Liver (tissue), 3 donors: ENCODE results near the gene SIRT4.

Source experiments
- CTCF ChIP-seq: fragments of 150-350 bp; IDR thresholded peaks from 2 replicates; pipeline ENCODE4 v1.5.1; 2017; ENCODE audit warnings: improper control_type of control experiment, low read depth, low read length; ENCODE audit not compliant: missing input control
- EGR1 ChIP-seq, 2 donors: IDR thresholded peaks; 2 replicates each; pipeline ENCODE4 v1.6.1; 2016 to 2018; ENCODE audit warnings: antibody characterized with exemption in 2 of 2, low read depth in 2 of 2
- GABPA ChIP-seq, 2 donors: IDR thresholded peaks in 1 of 2; conservative IDR thresholded peaks in 1 of 2; 2 replicates each; pipeline ENCODE4 v1.6.1; 2016; ENCODE audit warnings: antibody characterized with exemption in 2 of 2, mild to moderate bottlenecking in 1 of 2, moderate library complexity in 1 of 2
- JUND ChIP-seq, 2 donors: IDR thresholded peaks; 2 replicates each; pipeline ENCODE4 v1.6.1; 2016; ENCODE audit warnings: antibody characterized with exemption in 2 of 2
- MAX ChIP-seq: IDR thresholded peaks from 2 replicates; pipeline ENCODE4 v1.6.1; 2016; ENCODE audit warnings: antibody characterized with exemption
- RAD21 ChIP-seq, 2 donors: IDR thresholded peaks; 2 replicates each; pipeline ENCODE4 v1.6.1; 2016; ENCODE audit warnings: antibody characterized with exemption in 2 of 2, mild to moderate bottlenecking in 2 of 2
- REST ChIP-seq: IDR thresholded peaks from 2 replicates; pipeline ENCODE4 v1.6.1; 2016; ENCODE audit warnings: antibody characterized with exemption, mild to moderate bottlenecking
- TAF1 ChIP-seq: conservative IDR thresholded peaks from 2 replicates; pipeline ENCODE4 v1.6.1; 2016; ENCODE audit warnings: antibody characterized with exemption, mild to moderate bottlenecking
- ZBTB33 ChIP-seq: IDR thresholded peaks from 2 replicates; pipeline ENCODE4 v1.6.1; 2016; ENCODE audit warnings: antibody characterized with exemption
- donor health status: healthy.
- donor health status: healthy.

GRCh38 chr12:120292411-120292660 lies 9.8 kb upstream of the SIRT4 start:
- no peak for TF ChIP-seq CTCF
- no peak for TF ChIP-seq ZBTB33
- no peak for TF ChIP-seq TAF1
- TF ChIP-seq RAD21 (IDR thresholded peaks at IDR 0.05): no peak
- no peak for TF ChIP-seq JUND (IDR thresholded peaks at IDR 0.05)
- TF ChIP-seq REST: no peak
- TF ChIP-seq EGR1 (IDR thresholded peaks at IDR 0.05; ENCODE audit: low read depth in 2 of 2): no peak
- TF ChIP-seq MAX: no peak
- TF ChIP-seq GABPA (IDR thresholded peaks at IDR 0.05 in 1 of 2, conservative IDR thresholded peaks at IDR 0.05 in 1 of 2): no peak
